ENCODE results near the gene PLCG1. TPM values are rescaled to one million over a fixed set of nuclear protein-coding genes. Genes with fewer than 3 reads are reported as not detected.

The PLCG1 gene
- polyA plus RNA-seq, 3 donors from 2014 or later = 3.2 to 31.4 (median 7.5) TPM

GRCh38 chr20:41169162-41169690 lies 31.9 kb downstream of the PLCG1 start:
- H3K4me1 Mint-ChIP-seq = peaks cover 24 to 32% of the 10 kb centered on the region in 2 donors
- H3K27me3 Mint-ChIP-seq (ENCODE audit: low read depth in 3 of 3) = peaks cover 6 to 8% (median 7%) of the 10 kb centered on the region in 3 donors
- no peak overlapping the region for H3K27ac Mint-ChIP-seq
- H3K36me3 Mint-ChIP-seq = peaks cover 44 to 85% (median 74%) of the 10 kb centered on the region in 3 donors
- no peaks in the 10 kb centered on the region for H3K9me3 Mint-ChIP-seq
- no peak for DNase-seq
- H3K4me3 Mint-ChIP-seq = no peak overlapping the region

GRCh38 chr20:41169791-41170351 lies 32.5 kb downstream of the PLCG1 start:
- Mint-ChIP-seq H3K27me3 (ENCODE audit: low read depth in 3 of 3) (peaks cover 6 to 8% (median 7%) of the 10 kb centered on the region in 3 donors), H3K36me3 (peaks cover 44 to 85% (median 69%) of the 10 kb centered on the region in 3 donors), H3K9me3 (no peaks in the 10 kb centered on the region), H3K4me3 (no peak overlapping the region), H3K4me1 (peaks cover 24 to 28% of the 10 kb centered on the region in 2 donors), H3K27ac (no peak overlapping the region)
- no peak for DNase-seq

GRCh38 chr20:41170386-41171105 lies 33.2 kb downstream of the PLCG1 start:
- no peak for DNase-seq
- Mint-ChIP-seq H3K9me3 (no peaks in the 10 kb centered on the region), H3K4me1 (peaks cover 24 to 26% of the 10 kb centered on the region in 2 donors), H3K36me3 (peaks cover 39 to 81% (median 65%) of the 10 kb centered on the region in 3 donors), H3K27me3 (ENCODE audit: low read depth in 3 of 3) (peaks cover 6 to 8% (median 7%) of the 10 kb centered on the region in 3 donors), H3K27ac (peak overlapping the region in 2 of 6 donors; percentile 13 to 29), H3K4me3 (no peak overlapping the region)

GRCh38 chr20:41171736-41172295 lies 34.5 kb downstream of the PLCG1 start:
- Mint-ChIP-seq H3K27me3 (ENCODE audit: low read depth in 3 of 3) (peaks cover 5 to 8% (median 7%) of the 10 kb centered on the region in 3 donors), H3K4me3 (no peak overlapping the region), H3K4me1 (peaks cover 18% of the 10 kb centered on the region in 2 donors), H3K9me3 (no peaks in the 10 kb centered on the region), H3K27ac (no peak overlapping the region), H3K36me3 (peaks cover 32 to 81% (median 52%) of the 10 kb centered on the region in 3 donors)
- no peak for DNase-seq

- H3K9me3 Mint-ChIP-seq = no peaks in the 10 kb centered on the region
- peaks cover 27 to 74% (median 45%) of the 10 kb centered on the region in 3 donors for H3K36me3 Mint-ChIP-seq
- no peak overlapping the region for H3K4me3 Mint-ChIP-seq
- no peak for DNase-seq
- H3K27ac Mint-ChIP-seq = peak overlapping the region in 1 of 6 donors; percentile 9
- H3K4me1 Mint-ChIP-seq = peaks cover 11% of the 10 kb centered on the region in 2 donors
- peaks cover 1 to 8% (median 4%) of the 10 kb centered on the region in 3 donors for H3K27me3 Mint-ChIP-seq (ENCODE audit: low read depth in 3 of 3)
These were observed 35.2 kb downstream of the PLCG1 start for GRCh38 chr20:41172296-41173140.

GRCh38 chr20:41173161-41173721 lies 35.9 kb downstream of the PLCG1 start:
- Mint-ChIP-seq H3K9me3 (no peaks in the 10 kb centered on the region), H3K4me1 (peaks cover 4% of the 10 kb centered on the region in 2 donors), H3K4me3 (no peak overlapping the region), H3K27ac (peak overlapping the region in 1 of 6 donors; percentile 9), H3K36me3 (peaks cover 27 to 72% (median 44%) of the 10 kb centered on the region in 3 donors), H3K27me3 (ENCODE audit: low read depth in 3 of 3) (peaks cover 1 to 6% (median 2%) of the 10 kb centered on the region in 3 donors)
- DNase-seq = peak; percentile 47 to 55 (median 51)

GRCh38 chr20:41173791-41174341 lies 36.5 kb downstream of the PLCG1 start:
- peaks cover 27 to 67% (median 41%) of the 10 kb centered on the region in 3 donors for H3K36me3 Mint-ChIP-seq
- H3K9me3 Mint-ChIP-seq = no peaks in the 10 kb centered on the region
- no peak overlapping the region for H3K27ac Mint-ChIP-seq
- peaks cover 1 to 6% (median 2%) of the 10 kb centered on the region in 3 donors for H3K27me3 Mint-ChIP-seq (ENCODE audit: low read depth in 3 of 3)
- H3K4me3 Mint-ChIP-seq = no peak overlapping the region
- H3K4me1 Mint-ChIP-seq = no peaks in the 10 kb centered on the region
- DNase-seq = no peak

GRCh38 chr20:41174373-41174772 lies 37.0 kb downstream of the PLCG1 start:
- no peak for DNase-seq
- Mint-ChIP-seq H3K36me3 (peaks cover 27 to 62% (median 37%) of the 10 kb centered on the region in 3 donors), H3K4me3 (no peak overlapping the region), H3K9me3 (no peaks in the 10 kb centered on the region), H3K27me3 (ENCODE audit: low read depth in 3 of 3) (peaks cover 0 to 6% (median 2%) of the 10 kb centered on the region in 3 donors), H3K27ac (peak overlapping the region in 1 of 6 donors; percentile 17), H3K4me1 (no peaks in the 10 kb centered on the region)

- Mint-ChIP-seq H3K27me3 (ENCODE audit: low read depth in 3 of 3) (peaks cover 0 to 6% (median 2%) of the 10 kb centered on the region in 3 donors), H3K4me1 (no peaks in the 10 kb centered on the region), H3K4me3 (no peak overlapping the region), H3K27ac (peak overlapping the region in 1 of 6 donors; percentile 17), H3K36me3 (peaks cover 27 to 58% (median 33%) of the 10 kb centered on the region in 3 donors), H3K9me3 (no peaks in the 10 kb centered on the region)
- no peak for DNase-seq
These were observed 37.4 kb downstream of the PLCG1 start for GRCh38 chr20:41174782-41175181.

GRCh38 chr20:41175201-41175651 lies 37.9 kb downstream of the PLCG1 start:
- peak overlapping the region in 1 of 6 donors; percentile 23 for H3K27ac Mint-ChIP-seq
- H3K36me3 Mint-ChIP-seq = peaks cover 26 to 54% (median 30%) of the 10 kb centered on the region in 3 donors
- DNase-seq = no peak
- H3K9me3 Mint-ChIP-seq = no peaks in the 10 kb centered on the region
- H3K27me3 Mint-ChIP-seq (ENCODE audit: low read depth in 3 of 3) = peaks cover 0 to 6% (median 2%) of the 10 kb centered on the region in 3 donors
- no peak overlapping the region for H3K4me3 Mint-ChIP-seq
- no peaks in the 10 kb centered on the region for H3K4me1 Mint-ChIP-seq

GRCh38 chr20:41175727-41176330 lies 38.5 kb downstream of the PLCG1 start:
- H3K27ac Mint-ChIP-seq = peak overlapping the region in 3 of 6 donors; percentile 20 to 65 (median 23)
- H3K36me3 Mint-ChIP-seq = peaks cover 20 to 48% (median 24%) of the 10 kb centered on the region in 3 donors
- no peaks in the 10 kb centered on the region for H3K9me3 Mint-ChIP-seq
- H3K4me1 Mint-ChIP-seq = no peaks in the 10 kb centered on the region
- no peak overlapping the region for H3K4me3 Mint-ChIP-seq
- H3K27me3 Mint-ChIP-seq (ENCODE audit: low read depth in 3 of 3) = no peaks in the 10 kb centered on the region
- no peak for DNase-seq
